ENCODE measurements around the gene OLFML2A. TPM values are rescaled to one million over a fixed set of nuclear protein-coding genes. Genes with fewer than 3 reads are reported as not detected.
A peak's percentile ranks its signal among the peaks of the same experiment; 100 is the strongest.
"Not testable (repeated sequence)": the region's sequence is repeated elsewhere in the genome, so short reads cannot be mapped to it uniquely, and the experiment has no call there.

OLFML2A gene
- total RNA-seq, 1 donor = 0.31 TPM

DNA sequence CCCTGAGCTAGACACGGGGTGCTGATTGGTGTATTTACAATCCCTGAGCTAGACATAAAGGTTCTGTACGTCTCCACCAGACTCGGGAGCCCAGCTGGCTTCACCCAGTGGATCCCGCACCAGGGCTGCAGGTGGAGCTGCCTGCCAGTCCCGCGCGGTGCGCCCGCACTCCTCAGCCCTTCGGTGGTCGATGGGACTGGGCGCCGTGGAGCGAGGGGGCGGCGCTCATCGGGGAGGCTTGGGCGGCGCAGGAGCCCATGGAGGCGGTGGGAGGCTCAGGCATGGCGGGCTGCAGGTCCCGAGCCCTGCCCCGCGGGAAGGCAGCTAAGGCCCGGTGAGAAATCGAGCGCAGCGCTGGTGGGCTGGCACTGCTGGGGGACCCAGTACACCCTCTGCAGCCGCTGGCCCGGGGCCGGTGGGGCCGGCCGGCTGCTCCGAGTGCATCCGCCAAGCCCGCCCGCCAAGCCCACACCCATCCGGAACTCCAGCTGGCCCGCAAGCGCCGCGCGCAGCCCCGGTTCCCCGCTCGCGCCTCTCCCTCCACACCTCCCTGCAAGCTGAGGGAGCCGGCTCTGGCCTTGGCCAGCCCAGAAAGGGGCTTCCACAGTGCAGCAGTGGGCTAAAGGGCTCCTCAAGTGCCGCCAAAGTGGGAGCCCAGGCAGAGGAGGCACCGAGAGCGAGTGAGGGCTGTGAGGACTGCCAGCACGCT, 61.8 kb downstream of the OLFML2A start:
- not testable (repeated sequence) for H3K4me1 ChIP-seq (ENCODE audit: insufficient read depth, low read length); H3K9me3 ChIP-seq (ENCODE audit: low read depth, low read length); H3K4me3 ChIP-seq (ENCODE audit: low read length); H3K27me3 ChIP-seq (ENCODE audit: insufficient read depth, low read length)

GRCh38 chr9:124839612-124840299, 62.8 kb downstream of the OLFML2A start:
- H3K9me3 ChIP-seq (ENCODE audit: low read depth, low read length) = no peaks in the 10 kb centered on the region
- H3K27me3 ChIP-seq (ENCODE audit: insufficient read depth, low read length) = peaks cover 4% of the 10 kb centered on the region
- no peaks in the 10 kb centered on the region for H3K4me1 ChIP-seq (ENCODE audit: insufficient read depth, low read length)
- H3K4me3 ChIP-seq (ENCODE audit: low read length) = no peak overlapping the region

GRCh38 chr9:124840300-124840833, 63.4 kb downstream of the OLFML2A start:
- no peaks in the 10 kb centered on the region for H3K4me1 ChIP-seq (ENCODE audit: insufficient read depth, low read length)
- H3K27me3 ChIP-seq (ENCODE audit: insufficient read depth, low read length) = peaks cover 4% of the 10 kb centered on the region
- H3K9me3 ChIP-seq (ENCODE audit: low read depth, low read length) = no peaks in the 10 kb centered on the region
- no peak overlapping the region for H3K4me3 ChIP-seq (ENCODE audit: low read length)

DNA sequence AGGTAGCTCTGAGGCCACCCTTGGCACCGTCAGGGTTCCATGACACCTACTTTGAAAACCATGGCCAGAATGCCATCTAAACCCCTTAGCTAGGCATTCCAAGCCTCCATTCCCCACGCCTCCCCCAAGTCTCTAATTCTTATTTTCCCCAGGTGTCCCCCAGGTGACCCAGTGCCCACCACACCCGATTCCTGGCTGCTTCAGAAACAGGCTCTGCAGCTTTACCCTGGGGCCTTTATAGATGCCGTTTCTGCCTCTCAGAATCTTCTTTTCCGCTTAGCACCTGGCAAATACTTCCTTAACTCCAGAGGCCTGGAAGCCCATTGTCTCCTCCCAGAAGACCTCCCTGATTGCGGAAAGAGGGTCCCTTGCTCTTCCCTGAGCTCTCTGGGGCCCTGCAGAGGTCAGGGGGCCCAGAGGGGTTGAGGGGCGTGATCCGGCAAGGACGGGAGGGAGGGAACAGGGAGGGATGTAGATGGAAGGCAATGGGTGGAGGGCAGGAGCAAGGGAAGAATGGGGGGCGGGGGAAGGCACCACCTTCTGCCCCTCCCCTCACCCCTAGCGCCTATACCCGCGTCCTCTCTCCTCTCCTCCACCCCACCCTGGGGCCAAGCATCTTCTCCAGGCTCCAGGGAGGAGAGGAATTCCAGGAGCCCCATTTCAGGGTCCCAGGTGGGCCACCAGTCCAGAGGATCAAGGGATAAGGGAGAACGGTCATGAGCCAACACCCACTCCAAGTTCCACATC, 64.3 kb downstream of the OLFML2A start:
- no peaks in the 10 kb centered on the region for H3K4me1 ChIP-seq (ENCODE audit: insufficient read depth, low read length)
- H3K27me3 ChIP-seq (ENCODE audit: insufficient read depth, low read length) = peaks cover 4% of the 10 kb centered on the region
- H3K9me3 ChIP-seq (ENCODE audit: low read depth, low read length) = no peaks in the 10 kb centered on the region
- no peak overlapping the region for H3K4me3 ChIP-seq (ENCODE audit: low read length)

DNA sequence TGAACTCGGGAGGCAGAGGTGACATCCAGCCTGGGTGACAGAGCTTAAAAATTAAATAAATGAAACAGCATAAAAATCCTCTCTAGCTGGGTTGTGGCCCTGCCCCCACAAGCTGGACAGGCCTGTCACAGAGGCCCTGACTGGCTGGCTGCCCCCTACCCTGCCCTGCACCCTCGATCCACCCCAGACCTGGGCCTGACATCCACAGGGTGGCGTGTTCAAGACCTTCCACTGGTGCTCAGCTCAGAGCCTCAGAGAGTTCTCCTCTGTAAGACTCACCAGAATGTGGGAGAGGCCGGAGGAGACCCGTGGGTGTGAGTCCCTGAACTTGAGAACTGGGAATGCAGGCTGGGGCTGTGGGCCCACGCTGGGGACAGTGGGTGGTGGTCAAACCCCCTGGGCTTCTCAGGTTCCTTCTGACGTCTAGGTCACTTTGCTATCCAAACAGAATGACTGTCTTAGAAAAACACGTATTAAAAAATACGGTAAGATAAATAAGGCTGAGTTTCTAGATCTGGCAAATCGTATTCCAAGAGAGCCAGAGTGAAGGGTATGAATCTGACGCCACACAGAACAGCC, 66.6 kb downstream of the OLFML2A start:
- no peak overlapping the region for H3K4me3 ChIP-seq (ENCODE audit: low read length)
- no peaks in the 10 kb centered on the region for H3K9me3 ChIP-seq (ENCODE audit: low read depth, low read length)
- no peaks in the 10 kb centered on the region for H3K27me3 ChIP-seq (ENCODE audit: insufficient read depth, low read length)
- H3K4me1 ChIP-seq (ENCODE audit: insufficient read depth, low read length) = no peaks in the 10 kb centered on the region

GRCh38 chr9:124844291-124844690, 67.4 kb downstream of the OLFML2A start:
- no peaks in the 10 kb centered on the region for H3K4me1 ChIP-seq (ENCODE audit: insufficient read depth, low read length)
- H3K9me3 ChIP-seq (ENCODE audit: low read depth, low read length) = no peaks in the 10 kb centered on the region
- H3K4me3 ChIP-seq (ENCODE audit: low read length) = no peak overlapping the region
- no peaks in the 10 kb centered on the region for H3K27me3 ChIP-seq (ENCODE audit: insufficient read depth, low read length)

DNA sequence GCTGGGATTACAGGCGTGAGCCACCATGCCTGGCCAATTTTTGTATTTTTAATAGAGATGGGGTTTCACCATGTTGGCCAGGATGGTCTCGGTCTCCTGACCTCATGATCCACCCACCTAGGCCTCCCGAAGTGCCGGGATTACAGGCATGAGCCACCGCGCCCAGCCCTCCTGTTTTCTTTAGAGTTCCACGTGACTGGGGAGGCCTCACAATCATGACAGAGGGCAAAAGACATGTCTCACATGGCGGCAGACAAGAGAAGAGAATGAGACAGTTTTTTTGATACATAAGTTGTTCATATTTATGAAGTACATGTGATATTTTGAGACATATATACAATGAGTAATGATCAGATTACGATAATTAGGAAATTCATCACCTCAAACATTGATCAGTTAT, 69.5 kb downstream of the OLFML2A start:
- not testable (repeated sequence) for H3K4me1 ChIP-seq (ENCODE audit: insufficient read depth, low read length); H3K9me3 ChIP-seq (ENCODE audit: low read depth, low read length); H3K4me3 ChIP-seq (ENCODE audit: low read length); H3K27me3 ChIP-seq (ENCODE audit: insufficient read depth, low read length)

GRCh38 chr9:124846969-124847368, 70.0 kb downstream of the OLFML2A start:
- Histone ChIP-seq H3K9me3 (ENCODE audit: low read depth, low read length) (no peaks in the 10 kb centered on the region), H3K27me3 (ENCODE audit: insufficient read depth, low read length) (no peaks in the 10 kb centered on the region), H3K4me3 (ENCODE audit: low read length) (no peak overlapping the region), H3K4me1 (ENCODE audit: insufficient read depth, low read length) (no peaks in the 10 kb centered on the region)

GRCh38 chr9:124849801-124850200, 72.9 kb downstream of the OLFML2A start:
- Histone ChIP-seq H3K4me1 (ENCODE audit: insufficient read depth, low read length) (peaks cover 12% of the 10 kb centered on the region), H3K4me3 (ENCODE audit: low read length) (no peak overlapping the region), H3K27me3 (ENCODE audit: insufficient read depth, low read length) (no peaks in the 10 kb centered on the region), H3K9me3 (ENCODE audit: low read depth, low read length) (no peaks in the 10 kb centered on the region)

- H3K27me3 ChIP-seq (ENCODE audit: insufficient read depth, low read length) = no peaks in the 10 kb centered on the region
- no peak overlapping the region for H3K4me3 ChIP-seq (ENCODE audit: low read length)
- H3K9me3 ChIP-seq (ENCODE audit: low read depth, low read length) = no peaks in the 10 kb centered on the region
- H3K4me1 ChIP-seq (ENCODE audit: insufficient read depth, low read length) = peaks cover 12% of the 10 kb centered on the region
These were observed 75.3 kb downstream of the OLFML2A start for GRCh38 chr9:124852121-124852828.

DNA sequence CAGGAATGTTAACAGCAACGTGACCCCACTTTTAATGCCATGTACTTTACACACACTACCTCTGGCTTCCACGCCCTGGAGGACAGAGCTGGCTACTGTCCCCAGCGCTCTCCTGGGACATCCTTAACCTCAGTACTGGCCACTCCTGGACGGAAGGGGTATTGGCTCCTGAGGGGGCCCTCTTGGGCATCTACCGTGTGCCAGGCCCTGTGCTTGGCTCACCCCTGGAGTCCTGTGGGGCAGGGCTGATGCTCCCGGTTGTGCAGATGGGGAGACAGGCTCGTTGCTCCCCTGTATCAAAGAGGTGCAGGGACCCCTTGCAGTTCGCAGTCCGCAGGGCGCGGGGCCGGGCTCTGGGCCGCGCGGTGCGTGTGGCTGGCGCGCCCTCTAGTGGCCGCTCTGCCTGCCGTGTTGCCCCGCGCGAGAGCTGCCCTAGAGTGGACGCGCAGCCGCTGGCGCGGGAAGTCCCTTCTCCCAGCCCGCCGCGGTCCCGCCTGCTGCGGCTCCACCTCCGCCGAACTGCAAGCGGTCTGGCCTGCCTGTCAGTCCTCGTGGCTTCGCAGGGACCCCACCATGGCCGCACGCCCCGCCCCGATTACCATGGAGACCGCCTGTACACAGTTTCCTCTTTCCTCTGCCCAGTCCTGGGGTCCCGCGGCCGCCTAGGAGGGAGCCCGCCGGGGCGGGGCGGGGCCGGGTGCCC, 76.0 kb downstream of the OLFML2A start, which contains the start of gene WDR38:
Gene WDR38, plus strand, starts transcription at position 632 of the 703 bp plus-strand sequence. CDS start 72 bp downstream, outside the sequence.
- H3K27me3 ChIP-seq (ENCODE audit: insufficient read depth, low read length) = no peaks in the 10 kb centered on the region
- no peaks in the 10 kb centered on the region for H3K9me3 ChIP-seq (ENCODE audit: low read depth, low read length)
- H3K4me3 ChIP-seq (ENCODE audit: low read length) = peak within 1 kb of the TSS; percentile 22
- peaks cover 12% of the 10 kb centered on the region for H3K4me1 ChIP-seq (ENCODE audit: insufficient read depth, low read length)

DNA sequence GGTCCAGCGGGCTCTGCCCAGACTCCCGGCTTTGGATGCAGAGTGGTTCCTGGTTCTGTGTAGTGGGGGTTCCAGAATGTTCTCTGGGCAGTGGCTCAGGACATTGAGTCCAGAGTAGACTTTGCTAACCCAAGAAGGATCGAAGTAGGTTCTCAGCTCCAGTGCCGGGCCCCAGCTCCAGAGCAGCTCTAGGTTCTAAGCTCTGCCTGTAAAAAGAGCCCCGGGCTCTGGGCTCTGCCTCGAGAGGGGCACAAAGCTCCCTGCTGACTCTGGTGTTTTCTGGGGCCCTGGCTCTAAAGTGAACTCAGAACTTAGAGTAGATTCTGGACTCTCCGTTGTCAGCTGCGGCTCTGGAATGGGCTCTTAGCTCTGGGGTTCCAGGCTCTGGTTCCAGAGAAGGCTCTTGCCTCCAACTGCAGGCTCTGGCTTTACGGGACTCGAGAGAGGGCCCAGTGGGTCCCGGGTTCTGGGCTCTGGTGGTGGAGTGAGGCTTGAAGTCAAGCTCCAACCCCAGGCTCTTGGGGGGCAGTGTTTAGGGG, 76.7 kb downstream of the OLFML2A start:
- H3K27me3 ChIP-seq (ENCODE audit: insufficient read depth, low read length) = no peaks in the 10 kb centered on the region
- H3K9me3 ChIP-seq (ENCODE audit: low read depth, low read length) = no peaks in the 10 kb centered on the region
- peaks cover 12% of the 10 kb centered on the region for H3K4me1 ChIP-seq (ENCODE audit: insufficient read depth, low read length)
- no peak overlapping the region for H3K4me3 ChIP-seq (ENCODE audit: low read length)

- Histone ChIP-seq H3K9me3 (ENCODE audit: low read depth, low read length) (no peaks in the 10 kb centered on the region), H3K4me3 (ENCODE audit: low read length) (no peak overlapping the region), H3K4me1 (ENCODE audit: insufficient read depth, low read length) (peaks cover 12% of the 10 kb centered on the region), H3K27me3 (ENCODE audit: insufficient read depth, low read length) (no peaks in the 10 kb centered on the region)
These were observed 77.2 kb downstream of the OLFML2A start for GRCh38 chr9:124854161-124854560.

GRCh38 chr9:124854822-124855221, 77.9 kb downstream of the OLFML2A start:
- Histone ChIP-seq H3K4me1 (ENCODE audit: insufficient read depth, low read length) (peaks cover 16% of the 10 kb centered on the region), H3K9me3 (ENCODE audit: low read depth, low read length) (no peaks in the 10 kb centered on the region), H3K27me3 (ENCODE audit: insufficient read depth, low read length) (no peaks in the 10 kb centered on the region), H3K4me3 (ENCODE audit: low read length) (no peak overlapping the region)

Measured in mononuclear cell (primary cell).